Transverse colon (tissue), 4 donors: Measurements from ENCODE around the gene PTH2.

ENCODE experiments used
- EP300 ChIP-seq: sonication (generic); formaldehyde crosslinking; IDR thresholded peaks from one replicate; pipeline ENCODE4 v1.6.1; 2017; ENCODE audit warnings: antibody characterized with exemption, low read depth
- POLR2A ChIP-seq: fragments of 450-650 bp; IDR thresholded peaks from one replicate; pipeline ENCODE4 v1.6.1; 2016; ENCODE audit warnings: antibody characterized with exemption, mild to moderate bottlenecking, moderate library complexity
- POLR2AphosphoS5 ChIP-seq, 3 donors: sonication (generic); formaldehyde crosslinking; IDR thresholded peaks; one replicate each; pipeline ENCODE4 v1.6.1; 2016; ENCODE audit warnings: antibody characterized with exemption in 3 of 3
- TF ChIP-seq, protein P1 (sequence below), 5 experiments: fragments of 200-600 bp in 3 of 5; fragments of 450-650 bp in 2 of 5; sonication (generic) in 3 of 5; IDR thresholded peaks; 1 replicate in 2 of 5; 2 replicates in 3 of 5; pipeline ENCODE4 v1.5.1; 2016 to 2017; ENCODE audit warnings: antibody characterized with exemption in 5 of 5, inconsistent platforms in 3 of 5, mild to moderate bottlenecking in 2 of 5, moderate library complexity in 1 of 5

GRCh38 chr19:49415102-49415809 lies 8.0 kb downstream of the PTH2 start:
- TF ChIP-seq POLR2A = no peak
- TF ChIP-seq, protein P1, sequence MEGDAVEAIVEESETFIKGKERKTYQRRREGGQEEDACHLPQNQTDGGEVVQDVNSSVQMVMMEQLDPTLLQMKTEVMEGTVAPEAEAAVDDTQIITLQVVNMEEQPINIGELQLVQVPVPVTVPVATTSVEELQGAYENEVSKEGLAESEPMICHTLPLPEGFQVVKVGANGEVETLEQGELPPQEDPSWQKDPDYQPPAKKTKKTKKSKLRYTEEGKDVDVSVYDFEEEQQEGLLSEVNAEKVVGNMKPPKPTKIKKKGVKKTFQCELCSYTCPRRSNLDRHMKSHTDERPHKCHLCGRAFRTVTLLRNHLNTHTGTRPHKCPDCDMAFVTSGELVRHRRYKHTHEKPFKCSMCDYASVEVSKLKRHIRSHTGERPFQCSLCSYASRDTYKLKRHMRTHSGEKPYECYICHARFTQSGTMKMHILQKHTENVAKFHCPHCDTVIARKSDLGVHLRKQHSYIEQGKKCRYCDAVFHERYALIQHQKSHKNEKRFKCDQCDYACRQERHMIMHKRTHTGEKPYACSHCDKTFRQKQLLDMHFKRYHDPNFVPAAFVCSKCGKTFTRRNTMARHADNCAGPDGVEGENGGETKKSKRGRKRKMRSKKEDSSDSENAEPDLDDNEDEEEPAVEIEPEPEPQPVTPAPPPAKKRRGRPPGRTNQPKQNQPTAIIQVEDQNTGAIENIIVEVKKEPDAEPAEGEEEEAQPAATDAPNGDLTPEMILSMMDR (IDR thresholded peaks at IDR 0.05) = no peak
- no peak for TF ChIP-seq EP300
- no peak for TF ChIP-seq POLR2AphosphoS5 (IDR thresholded peaks at IDR 0.05)
